Central memory CD4-positive, alpha-beta T cell (primary cell): ENCODE measurements around the gene GRM1.

Experiments used
- DNase-seq: peaks from one replicate; pipeline ENCODE4 v3.0.0; 2022

Gene GRM1

GRCh38 chr6:146281651-146282362 is 252.9 kb downstream of the GRM1 start:
- no peak for DNase-seq

DNA sequence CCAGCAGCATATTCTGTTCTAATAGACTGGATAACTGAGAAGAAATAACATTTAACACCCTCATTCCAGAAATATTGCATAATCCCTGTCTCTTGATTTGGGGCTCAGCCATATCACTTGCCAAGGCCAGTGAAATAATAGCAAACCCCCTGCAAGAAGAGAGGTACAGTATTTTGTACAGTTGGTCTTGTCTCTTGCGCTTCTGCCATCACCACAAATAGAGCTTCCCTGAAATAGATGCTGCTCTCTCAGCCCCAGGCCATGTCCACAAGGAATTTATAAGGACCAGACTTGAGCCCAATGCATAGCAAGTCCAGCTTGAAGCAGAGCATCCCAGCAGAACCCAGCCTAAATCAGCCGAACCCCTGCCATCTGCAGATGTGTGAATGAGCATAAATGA is 254.0 kb downstream of the GRM1 start:
- no peak for DNase-seq

GRCh38 chr6:146284311-146284710 is 255.4 kb downstream of the GRM1 start:
- no peak for DNase-seq

GRCh38 chr6:146286961-146287360 is 258.1 kb downstream of the GRM1 start:
- DNase-seq: no peak

DNA sequence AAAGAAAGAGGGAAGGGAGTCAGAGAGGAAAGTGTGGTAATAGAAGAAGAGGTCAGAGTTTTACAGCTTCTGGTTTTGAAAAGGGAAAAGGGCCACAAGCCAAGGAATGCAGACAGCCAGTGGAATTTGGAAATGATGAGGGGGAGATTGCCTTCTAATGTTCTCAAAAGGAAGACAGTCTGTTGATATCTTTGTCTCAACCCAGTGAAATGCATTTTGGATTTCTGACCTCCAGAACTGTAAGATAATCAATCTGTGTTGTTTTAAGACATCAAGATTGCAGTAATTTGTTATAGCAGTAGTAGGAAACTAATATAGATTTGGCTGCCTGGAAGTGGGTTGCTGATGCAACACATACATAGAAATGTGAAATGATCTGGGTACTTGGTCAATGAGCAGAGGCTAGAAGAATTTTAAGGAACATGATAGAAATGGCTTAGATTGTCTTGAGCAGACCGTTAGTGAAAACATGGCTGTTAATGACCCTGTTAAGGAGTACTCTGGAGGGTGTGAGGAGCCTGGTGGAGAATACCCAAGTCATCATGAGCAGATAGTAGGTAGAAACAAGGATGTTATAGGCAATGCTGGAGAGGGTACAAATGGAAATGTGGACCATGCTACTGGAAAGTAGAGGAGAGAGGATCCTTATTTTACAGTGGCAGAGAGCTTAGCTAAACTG is 259.0 kb downstream of the GRM1 start:
- DNase-seq: no peak

- DNase-seq: no peak
Measured at GRCh38 chr6:146289816-146290588, 261.1 kb downstream of the GRM1 start.

DNA sequence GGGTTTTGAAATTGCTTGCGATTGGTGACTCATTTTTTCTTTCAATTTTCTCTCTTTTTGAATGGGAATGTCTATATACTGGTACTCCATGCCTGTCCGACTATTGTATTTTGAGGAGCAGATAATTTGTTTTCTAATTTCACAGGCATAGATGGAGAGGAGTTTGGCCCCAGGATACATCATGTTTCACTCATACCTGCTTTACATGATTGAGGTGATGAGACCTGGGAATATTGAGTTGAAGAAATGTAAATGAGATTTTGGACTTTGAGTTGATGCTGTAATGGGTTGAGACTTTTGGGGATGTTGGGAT is 261.7 kb downstream of the GRM1 start:
- no peak for DNase-seq

DNA sequence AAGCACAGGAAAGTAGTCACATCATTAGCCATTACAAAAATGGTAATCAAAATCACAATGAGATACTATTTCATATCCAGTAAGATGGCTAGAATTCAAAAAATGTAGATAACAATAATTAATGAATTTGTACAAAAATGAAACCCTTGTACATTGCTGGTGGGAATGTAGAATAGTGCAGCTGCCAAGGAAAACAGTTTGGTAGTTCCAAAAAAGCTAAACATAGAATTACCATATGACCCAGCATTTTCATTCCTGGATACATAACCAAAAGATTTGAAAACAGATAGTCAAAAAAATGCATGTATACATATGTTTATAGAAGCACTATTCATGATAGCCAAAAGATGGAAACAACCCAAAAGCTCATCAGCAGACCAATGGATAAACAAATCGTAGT is 263.6 kb downstream of the GRM1 start:
- DNase-seq: no peak

- DNase-seq: no peak
Measured at GRCh38 chr6:146295695-146296094, 266.8 kb downstream of the GRM1 start.

DNA sequence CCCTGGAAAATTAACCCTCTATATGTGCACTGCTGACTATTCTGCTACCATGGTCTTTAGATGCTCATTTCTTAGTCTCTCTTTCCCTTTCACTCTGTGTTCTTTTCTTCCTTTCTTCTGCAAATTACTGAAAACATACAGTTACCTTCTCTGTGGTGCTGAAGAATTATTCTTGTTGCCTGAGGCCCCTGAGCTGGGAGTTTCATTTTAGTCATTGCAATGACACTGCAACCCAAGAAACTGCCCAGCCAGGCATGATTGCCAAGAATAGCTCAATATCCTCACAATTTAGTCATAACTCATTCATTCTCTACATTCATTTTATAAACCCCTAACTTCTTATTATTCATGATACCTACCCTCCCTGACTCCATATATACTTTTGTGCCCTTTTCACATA is 269.0 kb downstream of the GRM1 start:
- no peak for DNase-seq

GRCh38 chr6:146300521-146300920 is 271.7 kb downstream of the GRM1 start:
- DNase-seq: no peak

- DNase-seq: no peak
Measured at GRCh38 chr6:146301764-146302163, 272.9 kb downstream of the GRM1 start.

GRCh38 chr6:146302994-146303393 is 274.1 kb downstream of the GRM1 start:
- DNase-seq: no peak

DNA sequence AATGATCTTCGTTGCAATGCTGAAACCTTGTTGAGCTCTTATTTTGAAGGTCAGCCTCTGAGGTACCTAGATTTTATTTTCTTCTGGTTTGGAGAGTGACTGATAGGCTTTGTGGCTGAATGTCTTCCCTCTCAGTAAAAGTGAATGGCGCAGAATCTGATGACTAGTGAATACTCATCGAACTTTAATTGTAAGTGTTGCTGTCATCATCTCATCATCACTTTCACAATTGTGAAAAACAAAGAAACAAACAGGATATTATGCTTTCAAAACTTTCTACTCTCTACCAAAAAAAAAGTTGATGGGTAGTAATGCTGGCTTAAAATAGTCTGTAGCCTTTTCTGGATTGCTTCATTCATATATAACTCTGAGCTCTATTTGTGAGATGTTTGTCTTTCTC is 275.3 kb downstream of the GRM1 start:
- no peak for DNase-seq

GRCh38 chr6:146305092-146305491 is 276.2 kb downstream of the GRM1 start:
- no peak for DNase-seq

GRCh38 chr6:146305951-146306350 is 277.1 kb downstream of the GRM1 start:
- no peak for DNase-seq

- no peak for DNase-seq
Measured at GRCh38 chr6:146310628-146311027, 281.8 kb downstream of the GRM1 start.

DNA sequence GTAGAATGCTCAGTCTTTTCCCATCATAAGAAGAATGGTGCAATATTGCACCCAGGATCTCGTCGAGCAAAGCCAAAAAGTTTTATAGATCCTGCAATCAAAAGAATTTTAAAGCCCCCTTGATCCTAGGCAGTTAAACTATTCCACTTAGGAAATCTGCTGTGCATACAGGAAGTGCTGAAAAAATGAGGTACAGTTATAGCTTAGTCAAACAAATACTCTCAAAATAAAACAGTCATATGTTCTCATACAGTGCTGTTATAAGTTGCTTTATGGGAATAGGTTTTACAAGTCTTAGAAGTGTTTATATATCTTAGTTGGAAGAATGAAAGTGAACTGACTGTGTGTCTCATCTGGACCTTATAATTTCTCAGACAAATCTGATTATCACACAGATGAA is 282.2 kb downstream of the GRM1 start:
- no peak for DNase-seq

DNA sequence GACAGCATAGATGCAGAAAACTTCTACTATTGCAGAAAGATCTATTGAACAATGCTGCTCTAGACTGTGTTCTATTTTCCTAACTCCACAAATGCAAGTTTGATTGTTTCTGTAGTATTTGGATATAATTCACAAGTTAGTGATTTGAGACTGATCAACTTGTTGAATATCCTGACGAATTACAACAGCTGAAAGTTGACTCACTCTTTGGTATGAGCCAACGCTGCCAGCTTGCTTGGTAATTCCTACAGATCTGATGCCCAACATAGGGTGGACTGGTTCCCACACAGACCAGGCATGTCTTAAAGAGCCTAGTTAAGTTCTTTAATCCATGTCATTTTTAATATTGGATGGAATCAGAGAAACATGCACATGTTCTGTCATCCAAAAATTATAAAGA is 283.7 kb downstream of the GRM1 start:
- no peak for DNase-seq

- no peak for DNase-seq
Measured at GRCh38 chr6:146315381-146316174, 286.7 kb downstream of the GRM1 start.

DNA sequence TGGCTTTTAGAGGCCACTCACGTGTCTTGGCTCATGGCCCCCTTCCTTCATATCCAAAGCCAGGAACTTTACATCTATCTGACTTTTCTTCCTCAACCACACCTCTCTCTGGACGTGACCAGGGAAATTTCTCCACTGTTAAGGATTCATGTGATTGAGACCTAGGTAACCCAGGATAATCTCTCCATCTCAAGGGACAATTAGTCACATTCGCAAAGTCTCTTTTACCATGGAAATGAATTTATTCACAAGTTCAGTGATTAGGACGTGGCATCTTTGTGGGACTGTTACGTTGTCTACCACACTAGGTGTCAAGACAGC is 287.3 kb downstream of the GRM1 start:
- no peak for DNase-seq

DNA sequence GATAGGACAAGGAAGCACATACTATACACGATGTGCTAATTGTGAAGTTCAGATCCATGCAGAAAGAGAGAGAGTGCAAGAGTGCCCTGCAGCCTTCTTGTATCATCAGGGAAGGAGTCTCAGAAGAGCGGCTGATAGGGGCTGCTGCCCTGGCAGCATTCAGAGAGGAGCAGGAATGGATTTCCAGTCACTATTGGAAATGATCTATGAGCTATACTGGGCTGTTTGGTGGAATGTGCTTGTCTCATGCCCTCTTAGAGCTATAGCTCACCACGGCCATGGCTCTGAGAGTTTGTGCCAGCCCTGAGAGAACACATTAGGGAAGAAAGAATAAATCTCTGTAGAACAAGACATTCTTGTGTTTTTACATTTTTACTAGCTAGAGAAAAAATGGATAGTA is 302.2 kb downstream of the GRM1 start:
- no peak for DNase-seq

DNA sequence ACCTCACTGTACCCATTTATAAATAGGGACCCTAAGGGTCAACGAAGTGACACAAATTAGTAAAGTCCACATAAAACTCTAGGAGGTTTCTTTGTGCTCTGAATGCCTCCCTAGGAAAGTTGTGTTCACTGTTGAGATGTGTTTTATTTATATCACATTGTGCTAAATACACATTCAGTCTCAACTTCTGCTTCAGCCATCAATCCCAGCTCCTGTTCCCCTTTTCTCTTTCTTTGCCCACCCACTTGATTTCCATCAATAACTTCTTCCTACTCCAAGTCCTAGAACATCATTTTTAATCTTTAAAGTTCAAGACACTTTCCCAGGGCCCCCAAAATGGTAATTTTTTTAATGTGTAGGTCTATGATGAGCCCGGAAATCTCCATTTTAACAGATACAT is 306.5 kb downstream of the GRM1 start:
- DNase-seq: no peak

DNA sequence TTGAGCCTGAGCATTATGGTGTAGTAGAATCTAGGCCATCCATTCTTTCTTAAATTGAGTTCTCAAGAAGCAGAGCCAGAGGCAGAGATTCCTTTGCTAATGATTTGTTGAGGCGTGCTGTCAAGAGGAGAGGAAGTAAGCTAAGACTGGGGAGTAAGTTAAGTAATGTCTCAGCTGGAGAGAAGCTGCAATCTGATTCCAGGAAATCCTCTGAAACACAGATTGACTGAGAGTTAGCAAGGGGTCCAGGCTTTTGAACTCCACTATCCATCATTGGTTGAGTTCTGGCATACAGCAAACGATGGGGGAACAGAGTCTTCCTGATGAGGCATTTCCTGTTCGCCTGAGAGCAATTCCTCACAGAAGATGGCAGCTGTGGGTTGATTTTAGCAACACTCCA is 307.3 kb downstream of the GRM1 start:
- DNase-seq: no peak
